ENCODE results near the gene CHID1.

DNA sequence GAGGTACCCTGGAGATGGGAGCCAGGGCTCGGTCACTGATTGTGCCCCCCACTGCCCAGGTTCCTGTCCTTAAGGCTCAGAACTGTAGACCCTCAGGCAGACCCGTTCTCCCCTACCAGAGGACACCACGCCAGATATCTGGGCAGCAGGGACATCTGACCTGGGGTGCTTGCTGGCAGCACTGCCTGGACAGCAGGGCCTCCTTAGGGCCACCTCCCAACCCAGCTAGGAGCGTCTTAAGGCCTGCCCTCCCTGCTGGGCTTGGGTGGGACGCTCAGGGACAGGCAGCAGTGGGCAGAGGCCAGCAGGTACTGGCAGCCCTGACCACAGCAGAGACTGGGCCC, 71.4 kb downstream of the CHID1 start:
- no peak for TF ChIP-seq EZH2 (IDR thresholded peaks at IDR 0.05; ENCODE audit: insufficient read depth, low read length)
- TF ChIP-seq, protein P1, sequence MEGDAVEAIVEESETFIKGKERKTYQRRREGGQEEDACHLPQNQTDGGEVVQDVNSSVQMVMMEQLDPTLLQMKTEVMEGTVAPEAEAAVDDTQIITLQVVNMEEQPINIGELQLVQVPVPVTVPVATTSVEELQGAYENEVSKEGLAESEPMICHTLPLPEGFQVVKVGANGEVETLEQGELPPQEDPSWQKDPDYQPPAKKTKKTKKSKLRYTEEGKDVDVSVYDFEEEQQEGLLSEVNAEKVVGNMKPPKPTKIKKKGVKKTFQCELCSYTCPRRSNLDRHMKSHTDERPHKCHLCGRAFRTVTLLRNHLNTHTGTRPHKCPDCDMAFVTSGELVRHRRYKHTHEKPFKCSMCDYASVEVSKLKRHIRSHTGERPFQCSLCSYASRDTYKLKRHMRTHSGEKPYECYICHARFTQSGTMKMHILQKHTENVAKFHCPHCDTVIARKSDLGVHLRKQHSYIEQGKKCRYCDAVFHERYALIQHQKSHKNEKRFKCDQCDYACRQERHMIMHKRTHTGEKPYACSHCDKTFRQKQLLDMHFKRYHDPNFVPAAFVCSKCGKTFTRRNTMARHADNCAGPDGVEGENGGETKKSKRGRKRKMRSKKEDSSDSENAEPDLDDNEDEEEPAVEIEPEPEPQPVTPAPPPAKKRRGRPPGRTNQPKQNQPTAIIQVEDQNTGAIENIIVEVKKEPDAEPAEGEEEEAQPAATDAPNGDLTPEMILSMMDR (IDR thresholded peaks at IDR 0.05; ENCODE audit: insufficient read depth, low read depth, low read length) = no peak

All from astrocyte (in vitro differentiated cells and primary cell).